HG02885 (cell line): ENCODE data around the gene GDPGP1.

Experiments used
- ATAC-seq: cut with Tn5 transposase; IDR thresholded peaks from one replicate; pipeline ENCODE4 v1.9.1; 2021; ENCODE audit warnings: mild to moderate bottlenecking; ENCODE audit not compliant: unreplicated experiment, poor library complexity

Gene GDPGP1

GRCh38 chr15:90203473-90203872 is 30.5 kb upstream of the GDPGP1 start:
- ATAC-seq = no peak

GRCh38 chr15:90203922-90204321 is 30.1 kb upstream of the GDPGP1 start:
- ATAC-seq = no peak

GRCh38 chr15:90205050-90205848 is 28.8 kb upstream of the GDPGP1 start:
- no peak for ATAC-seq

DNA sequence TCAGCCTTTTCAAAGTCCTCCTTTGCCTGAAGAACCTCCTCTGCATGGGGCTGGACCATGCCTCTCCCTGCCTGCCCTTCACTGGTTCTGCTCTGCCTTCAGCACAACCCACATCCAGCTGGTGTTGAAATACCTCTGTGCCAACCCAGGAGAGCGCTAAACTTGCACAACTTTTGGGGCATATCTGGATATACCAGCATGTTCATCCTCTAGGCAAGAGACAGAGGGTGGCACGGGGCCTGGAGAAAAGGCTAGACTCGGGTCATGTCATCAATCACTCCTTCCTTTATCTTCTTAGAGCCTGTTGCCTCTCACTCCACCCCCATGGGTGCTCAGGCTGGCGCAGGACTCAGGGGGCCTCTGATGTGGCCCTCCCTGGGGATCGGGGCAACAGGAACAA is 28.1 kb upstream of the GDPGP1 start:
- no peak for ATAC-seq

DNA sequence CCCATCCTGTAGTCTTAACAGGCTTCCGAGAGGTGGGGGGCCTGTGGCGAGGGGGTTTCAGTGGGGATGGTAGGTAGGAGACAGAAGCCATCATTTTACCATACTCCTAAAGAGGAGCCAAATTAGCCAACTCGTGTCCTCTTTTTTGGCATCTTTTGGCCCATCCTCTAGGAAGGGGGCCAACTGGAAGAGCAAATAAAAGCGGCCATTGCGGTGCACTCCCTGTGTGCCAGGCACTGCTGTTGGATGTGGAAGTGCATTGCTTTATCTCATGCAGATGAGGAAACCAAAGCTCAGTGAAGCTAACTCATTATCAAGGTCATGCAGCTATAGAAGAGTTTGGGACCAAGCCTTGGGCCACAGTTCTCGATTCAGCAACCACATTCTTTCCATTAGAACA is 26.8 kb upstream of the GDPGP1 start:
- no peak for ATAC-seq

GRCh38 chr15:90208356-90208755 is 25.7 kb upstream of the GDPGP1 start:
- ATAC-seq = no peak

GRCh38 chr15:90209591-90209990 is 24.4 kb upstream of the GDPGP1 start:
- ATAC-seq = no peak

GRCh38 chr15:90210593-90210992 is 23.4 kb upstream of the GDPGP1 start:
- ATAC-seq = no peak

GRCh38 chr15:90211009-90211408 is 23.0 kb upstream of the GDPGP1 start:
- ATAC-seq = no peak

GRCh38 chr15:90211440-90212143 is 22.4 kb upstream of the GDPGP1 start:
- no peak for ATAC-seq

DNA sequence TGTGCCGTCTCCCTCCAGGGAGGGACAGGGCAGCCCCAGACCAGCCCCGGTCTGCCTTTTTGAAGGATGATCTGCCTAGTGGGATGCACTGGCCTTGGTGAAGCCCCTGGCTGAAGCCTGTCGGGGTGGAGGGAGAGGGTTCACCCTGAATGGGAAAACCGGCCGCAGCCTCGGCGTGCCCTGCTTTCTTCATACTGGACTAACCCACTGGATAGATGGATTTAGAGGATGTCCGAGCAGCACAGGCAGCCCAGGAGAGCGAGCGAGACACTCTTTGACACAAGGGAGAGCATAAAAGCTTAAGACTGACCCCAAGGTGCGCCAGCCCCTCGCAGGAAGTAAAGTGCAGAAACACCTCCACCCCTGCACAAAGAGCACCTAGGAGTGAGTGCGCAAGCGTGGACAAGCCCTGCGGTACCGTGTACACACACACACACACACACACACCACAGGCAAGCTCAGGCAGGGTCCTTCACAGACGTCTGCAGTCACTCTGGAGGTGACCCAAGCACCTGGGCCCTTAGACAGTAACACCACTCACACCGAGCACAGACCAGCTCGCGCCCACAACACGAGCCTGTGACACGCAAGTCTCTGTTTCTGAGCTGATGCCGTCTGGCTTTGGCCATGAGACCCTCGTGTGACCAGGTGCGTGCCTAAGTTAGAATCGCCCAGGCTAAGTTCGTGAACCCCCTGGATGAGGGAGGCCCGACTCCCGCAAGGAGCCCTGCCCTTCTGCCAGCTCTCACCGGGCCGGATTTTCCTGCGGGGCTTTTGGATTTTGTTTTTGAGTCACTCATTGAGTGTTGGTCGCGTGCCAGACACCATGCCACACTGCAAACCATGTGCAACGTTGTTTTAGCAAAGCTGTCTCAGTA is 21.5 kb upstream of the GDPGP1 start:
- ATAC-seq = no peak

DNA sequence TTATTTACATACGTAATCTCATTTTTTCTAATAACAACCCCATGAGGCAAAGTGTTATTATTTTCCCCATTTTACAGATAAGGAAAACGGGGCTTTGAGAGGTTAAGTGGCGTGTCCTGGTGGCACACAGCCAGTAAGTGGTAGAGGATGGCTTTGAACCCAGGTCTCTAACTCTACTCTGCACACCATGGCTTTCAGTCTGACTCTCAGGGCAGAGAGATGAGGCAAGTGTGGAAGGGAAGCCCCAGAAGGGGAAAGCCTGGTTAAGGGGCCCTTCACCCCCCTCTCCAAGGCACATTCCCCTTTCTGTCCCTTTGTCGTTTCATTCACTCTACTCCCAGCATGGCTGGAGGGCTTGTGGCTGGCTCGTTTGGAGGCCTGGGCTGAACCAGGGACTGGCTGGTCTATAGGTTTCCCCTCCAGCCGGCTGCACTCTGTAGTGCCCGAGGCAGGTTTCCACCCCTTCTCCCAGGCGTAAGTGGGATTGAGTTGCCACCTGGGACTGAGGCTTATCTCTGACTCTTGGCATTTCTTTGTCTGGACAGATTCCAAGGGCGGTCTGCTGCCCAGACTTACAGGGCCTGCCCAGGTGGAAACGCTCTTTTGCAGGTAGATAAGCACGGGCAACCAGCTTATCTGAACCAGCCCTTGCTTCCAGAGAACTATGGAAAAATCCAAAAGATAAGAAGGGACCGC is 20.7 kb upstream of the GDPGP1 start:
- ATAC-seq = no peak

DNA sequence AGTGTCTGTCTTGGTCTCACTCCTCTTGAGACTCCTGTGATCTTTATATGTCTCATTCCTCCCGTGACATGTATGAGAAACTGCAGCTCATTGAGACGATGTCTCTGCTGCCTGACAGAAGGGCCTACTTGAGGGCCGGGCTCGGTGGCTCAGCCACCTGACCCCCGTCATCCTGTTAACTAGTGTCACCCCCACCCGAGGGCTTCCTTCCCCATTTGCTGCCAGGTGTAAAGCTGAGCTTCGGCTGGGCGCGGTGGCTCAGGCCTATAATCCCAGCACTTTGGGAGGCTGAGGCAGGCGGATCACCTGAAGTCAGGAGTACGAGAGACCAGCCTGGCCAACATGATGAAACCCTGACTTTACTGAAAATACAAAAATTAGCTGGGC is 20.2 kb upstream of the GDPGP1 start:
- ATAC-seq = no peak

GRCh38 chr15:90214553-90215196 is 19.3 kb upstream of the GDPGP1 start:
- ATAC-seq = no peak

DNA sequence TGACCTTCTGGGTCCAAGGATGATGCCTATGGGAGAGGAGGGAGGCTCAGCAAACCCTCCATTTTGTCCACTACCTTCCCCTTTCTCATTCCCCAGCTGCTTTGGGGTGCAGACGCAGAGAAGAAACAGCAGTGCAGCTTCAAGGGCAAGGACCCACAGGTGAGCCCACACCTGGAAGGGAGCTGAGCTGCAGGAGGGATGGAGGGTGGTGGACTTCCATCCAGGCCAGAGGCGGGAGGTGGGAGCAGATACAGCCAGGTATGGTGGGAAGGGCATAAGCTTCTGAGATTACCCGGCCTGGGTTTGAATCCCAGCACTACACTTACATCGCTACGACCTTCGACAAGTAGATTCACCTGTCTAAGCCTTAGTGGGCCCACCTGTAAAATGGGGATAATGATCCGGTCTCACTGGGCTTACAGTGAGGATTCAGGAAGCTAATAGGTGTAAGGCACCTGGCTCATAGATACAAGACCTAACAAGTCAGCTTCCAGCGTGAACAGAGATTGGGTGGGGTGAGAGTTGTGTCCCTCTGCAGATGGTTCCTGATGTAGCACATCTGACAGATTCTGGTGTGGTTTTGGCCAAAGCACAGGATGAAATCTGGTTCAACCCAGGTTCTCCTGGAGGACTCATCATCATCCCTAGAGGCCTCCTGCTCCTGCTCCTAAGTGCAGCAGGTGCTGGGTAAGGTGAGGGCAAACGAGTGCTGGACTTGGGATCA is 16.2 kb upstream of the GDPGP1 start:
- no peak for ATAC-seq

DNA sequence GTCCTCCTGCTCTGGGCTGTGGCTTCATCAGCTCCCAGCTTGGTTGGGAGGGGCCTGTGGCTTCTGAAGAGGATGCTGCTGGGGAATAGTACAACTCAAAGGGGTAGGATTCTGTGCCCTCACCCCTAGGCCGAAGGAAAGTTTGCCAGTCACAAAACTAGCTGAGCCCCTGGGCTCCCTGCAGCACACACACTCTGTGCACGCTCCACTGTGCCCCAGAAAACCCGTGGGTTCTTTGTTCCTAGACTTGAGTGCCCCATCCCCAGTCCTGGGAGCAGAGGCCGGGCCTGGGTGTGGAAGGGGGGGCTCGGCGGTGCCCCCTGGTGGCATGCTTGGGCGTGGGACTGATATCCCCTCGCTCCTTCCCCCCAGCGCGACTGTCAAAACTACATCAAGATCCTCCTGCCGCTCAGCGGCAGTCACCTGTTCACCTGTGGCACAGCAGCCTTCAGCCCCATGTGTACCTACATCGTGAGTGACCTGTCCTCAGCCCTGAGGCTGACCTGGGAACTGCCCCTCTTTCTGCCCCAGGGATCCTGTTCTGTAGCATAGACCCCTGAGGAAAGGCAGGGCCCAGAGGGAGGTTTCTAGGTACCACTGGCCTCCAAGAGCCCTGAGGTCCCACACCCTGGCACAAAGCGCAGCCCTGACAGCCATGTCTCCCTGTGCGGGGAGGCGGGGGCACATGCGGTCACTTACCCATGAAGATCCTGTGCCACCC is 14.4 kb upstream of the GDPGP1 start:
- ATAC-seq = no peak

- ATAC-seq = no peak
Observed at GRCh38 chr15:90221246-90221900, 12.6 kb upstream of the GDPGP1 start.

GRCh38 chr15:90222547-90222946 is 11.5 kb upstream of the GDPGP1 start:
- no peak for ATAC-seq
